ENCODE data around the gene SCN5A.

- no peak for TF ChIP-seq CTCF (conservative IDR thresholded peaks at IDR 0.05; ENCODE audit: low read depth, low read length)
- no peak for TF ChIP-seq EZH2 (IDR thresholded peaks at IDR 0.05; ENCODE audit: borderline replicate concordance, low read depth, low read length, poor library complexity, severe bottlenecking)
Measured at GRCh38 chr3:38536671-38537070, 112.8 kb downstream of the SCN5A start.

Data from A673 (cell line).